ENCODE results near the gene CLUH.

- TF ChIP-seq, protein P1, sequence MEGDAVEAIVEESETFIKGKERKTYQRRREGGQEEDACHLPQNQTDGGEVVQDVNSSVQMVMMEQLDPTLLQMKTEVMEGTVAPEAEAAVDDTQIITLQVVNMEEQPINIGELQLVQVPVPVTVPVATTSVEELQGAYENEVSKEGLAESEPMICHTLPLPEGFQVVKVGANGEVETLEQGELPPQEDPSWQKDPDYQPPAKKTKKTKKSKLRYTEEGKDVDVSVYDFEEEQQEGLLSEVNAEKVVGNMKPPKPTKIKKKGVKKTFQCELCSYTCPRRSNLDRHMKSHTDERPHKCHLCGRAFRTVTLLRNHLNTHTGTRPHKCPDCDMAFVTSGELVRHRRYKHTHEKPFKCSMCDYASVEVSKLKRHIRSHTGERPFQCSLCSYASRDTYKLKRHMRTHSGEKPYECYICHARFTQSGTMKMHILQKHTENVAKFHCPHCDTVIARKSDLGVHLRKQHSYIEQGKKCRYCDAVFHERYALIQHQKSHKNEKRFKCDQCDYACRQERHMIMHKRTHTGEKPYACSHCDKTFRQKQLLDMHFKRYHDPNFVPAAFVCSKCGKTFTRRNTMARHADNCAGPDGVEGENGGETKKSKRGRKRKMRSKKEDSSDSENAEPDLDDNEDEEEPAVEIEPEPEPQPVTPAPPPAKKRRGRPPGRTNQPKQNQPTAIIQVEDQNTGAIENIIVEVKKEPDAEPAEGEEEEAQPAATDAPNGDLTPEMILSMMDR (optimal IDR thresholded peaks at IDR 0.05 in 1 of 3, IDR thresholded peaks at IDR 0.05 in 1 of 3, conservative IDR thresholded peaks at IDR 0.05 in 1 of 3; ENCODE audit: extremely low read depth in 1 of 3, insufficient read depth in 2 of 3, low read length in 3 of 3): no peak
- TF ChIP-seq EZH2 (IDR thresholded peaks at IDR 0.05; ENCODE audit: low read length): no peak
These were observed 30.6 kb downstream of the CLUH start for GRCh38 chr17:2680961-2681360.

Measured in keratinocyte (primary cell).